Neural cell (in vitro differentiated cells): ENCODE measurements around the gene MSI1. TPM values are rescaled to one million over a fixed set of nuclear protein-coding genes. Genes with fewer than 3 reads are reported as not detected.

ENCODE experiments used
- H2AFZ ChIP-seq: fragments of 200-600, 300-800 bp; sonication (generic), shearing (Covaris generic); 2 replicates; pipeline ENCODE4 v1.6.0; 2014; ENCODE audit warnings: low read depth, mild to moderate bottlenecking, antibody characterized with exemption, low read length, moderate library complexity
- H3F3A ChIP-seq: fragments of 200-600 bp; shearing (Covaris generic); 2 replicates; pipeline ENCODE4 v1.6.1; 2016; ENCODE audit warnings: mild to moderate bottlenecking, moderate library complexity, mixed read lengths, antibody characterized with exemption, low read length; ENCODE audit not compliant: insufficient read depth, poor library complexity, severe bottlenecking
- H3K27ac ChIP-seq: fragments of 200-600, 300-800 bp; sonication (generic), shearing (Covaris generic); 2 replicates; pipeline ENCODE4 v1.5.1; 2014; ENCODE audit warnings: mild to moderate bottlenecking, low read length, moderate library complexity
- H3K27me3 ChIP-seq: fragments of 300-800, 200-600 bp; sonication (generic), shearing (Covaris generic); 2 replicates; pipeline ENCODE4 v1.6.0; 2014; ENCODE audit warnings: mild to moderate bottlenecking, low read depth, low read length, moderate library complexity; ENCODE audit not compliant: insufficient read depth
- H3K36me3 ChIP-seq: fragments of 300-800, 200-600 bp; sonication (generic), shearing (Covaris generic); 2 replicates; pipeline ENCODE4 v1.5.1; 2014; ENCODE audit warnings: mild to moderate bottlenecking, antibody characterized with exemption, low read length, moderate library complexity; ENCODE audit not compliant: insufficient read depth
- H3K4me2 ChIP-seq: fragments of 300-800, 200-600 bp; sonication (generic), shearing (Covaris generic); 2 replicates; pipeline ENCODE4 v1.6.0; 2014; ENCODE audit warnings: mild to moderate bottlenecking, low read length
- H3K4me3 ChIP-seq: fragments of 300-800, 200-600 bp; sonication (generic), shearing (Covaris generic); 2 replicates; pipeline ENCODE4 v1.5.1; 2014; ENCODE audit warnings: mild to moderate bottlenecking, low read length, moderate library complexity
- H3K79me2 ChIP-seq: fragments of 200-600 bp; shearing (Covaris generic); replicated peaks from 2 replicates; pipeline ENCODE4 v1.6.0; 2014; ENCODE audit warnings: mild to moderate bottlenecking, low read length, moderate library complexity; ENCODE audit not compliant: insufficient read depth
- H3K9ac ChIP-seq: fragments of 300-800, 200-600 bp; sonication (generic), shearing (Covaris generic); 2 replicates; pipeline ENCODE4 v1.6.1; 2016; ENCODE audit warnings: mild to moderate bottlenecking, low read length, mixed read lengths
- H3K9me2 ChIP-seq: fragments of 200-600 bp; shearing (Covaris generic); 2 replicates; pipeline ENCODE4 v1.6.1; 2016; ENCODE audit warnings: mild to moderate bottlenecking, low read length, mixed read lengths; ENCODE audit not compliant: insufficient read depth
- H3K9me3 ChIP-seq: fragments of 200-600, 300-800 bp; sonication (generic), shearing (Covaris generic); 2 replicates; pipeline ENCODE4 v1.6.1; 2016; ENCODE audit warnings: mild to moderate bottlenecking, mixed run types, low read length, moderate library complexity, mixed read lengths
- H4K20me1 ChIP-seq: fragments of 200-600 bp; shearing (Covaris generic); 2 replicates; pipeline ENCODE4 v1.6.1; 2016; ENCODE audit warnings: mild to moderate bottlenecking, mixed run types; ENCODE audit not compliant: insufficient read depth
- EP300 ChIP-seq: fragments of 450-650 bp; conservative IDR thresholded peaks from 2 replicates; pipeline ENCODE4 v1.6.1; 2014; ENCODE audit warnings: antibody characterized with exemption, mild to moderate bottlenecking, moderate library complexity; ENCODE audit not compliant: poor library complexity, severe bottlenecking
- EZH2 ChIP-seq: fragments of 200-600, 300-800 bp; shearing (Covaris generic), sonication (generic); IDR thresholded peaks from 2 replicates; pipeline ENCODE4 v1.6.1; 2014; ENCODE audit warnings: antibody characterized with exemption, low read length, borderline replicate concordance, mild to moderate bottlenecking; ENCODE audit not compliant: insufficient read depth, poor library complexity, severe bottlenecking
- MXI1 ChIP-seq: fragments of 450-650 bp; conservative IDR thresholded peaks from 2 replicates; pipeline ENCODE4 v1.6.1; 2014; ENCODE audit warnings: antibody characterized with exemption, mild to moderate bottlenecking; ENCODE audit not compliant: poor library complexity, severe bottlenecking
- POLR2AphosphoS5 ChIP-seq: IDR thresholded peaks from 2 replicates; pipeline ENCODE4 v1.6.1; 2012
- RAD21 ChIP-seq: fragments of 450-650 bp; conservative IDR thresholded peaks from 2 replicates; pipeline ENCODE4 v1.6.1; 2014; ENCODE audit warnings: antibody characterized with exemption, mild to moderate bottlenecking, moderate library complexity
- SMC3 ChIP-seq: fragments of 450-650 bp; conservative IDR thresholded peaks from 2 replicates; pipeline ENCODE4 v1.6.1; 2014; ENCODE audit warnings: antibody characterized with exemption, mild to moderate bottlenecking, moderate library complexity; ENCODE audit not compliant: poor library complexity
- TAF1 ChIP-seq: IDR thresholded peaks from 2 replicates; pipeline ENCODE4 v1.6.1; 2012; ENCODE audit warnings: low read depth
- polyA plus RNA-seq: library from polyadenylated mRNA; depleted of rRNA; stranded (reverse); fragments of >200 nt; gene quantifications from 2 replicates; pipeline ENCODE4 v1.2.3, GENCODE V29; 2014
- TF ChIP-seq, protein P1 (sequence below): fragments of 450-650 bp; IDR thresholded peaks from 2 replicates; pipeline ENCODE4 v1.5.1; 2014; ENCODE audit warnings: antibody characterized with exemption, mild to moderate bottlenecking, moderate library complexity; ENCODE audit not compliant: poor library complexity, severe bottlenecking
- TF ChIP-seq, protein P2 (sequence below): IDR thresholded peaks from 2 replicates; pipeline ENCODE4 v1.6.1; 2012; ENCODE audit warnings: borderline replicate concordance

The MSI1 gene
- polyA plus RNA-seq, 1 donor from 2014 or later, result 7.5 TPM

DNA sequence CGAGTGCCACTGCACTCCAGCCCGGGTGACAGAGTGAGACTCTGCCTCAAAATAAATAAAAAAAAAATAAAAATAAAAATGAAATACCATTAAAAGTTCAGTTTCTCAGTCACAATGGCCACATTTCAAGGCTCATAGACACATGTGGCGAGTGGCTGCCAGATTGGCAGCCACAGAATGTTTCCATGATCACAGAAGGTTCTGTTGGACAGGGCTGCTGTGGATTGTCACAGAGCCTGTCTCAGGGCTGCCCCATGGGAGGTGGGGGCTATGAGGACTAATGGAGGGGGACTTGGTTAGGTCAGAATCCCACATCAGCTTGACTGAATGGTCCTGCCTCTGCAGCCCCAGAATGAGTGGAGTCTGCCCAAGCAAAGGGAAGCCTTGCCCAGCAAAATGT is 37.6 kb downstream of the MSI1 start:
- no peaks in the 10 kb centered on the region for H3K79me2 ChIP-seq
- no peaks in the 10 kb centered on the region for H3K36me3 ChIP-seq
- no peaks in the 10 kb centered on the region for H3K27me3 ChIP-seq
- H3K9me3 ChIP-seq, result no peaks in the 10 kb centered on the region
- H3F3A ChIP-seq, result no peaks in the 10 kb centered on the region
- H3K9ac ChIP-seq, result no peak overlapping the region
- TF ChIP-seq, protein P1, sequence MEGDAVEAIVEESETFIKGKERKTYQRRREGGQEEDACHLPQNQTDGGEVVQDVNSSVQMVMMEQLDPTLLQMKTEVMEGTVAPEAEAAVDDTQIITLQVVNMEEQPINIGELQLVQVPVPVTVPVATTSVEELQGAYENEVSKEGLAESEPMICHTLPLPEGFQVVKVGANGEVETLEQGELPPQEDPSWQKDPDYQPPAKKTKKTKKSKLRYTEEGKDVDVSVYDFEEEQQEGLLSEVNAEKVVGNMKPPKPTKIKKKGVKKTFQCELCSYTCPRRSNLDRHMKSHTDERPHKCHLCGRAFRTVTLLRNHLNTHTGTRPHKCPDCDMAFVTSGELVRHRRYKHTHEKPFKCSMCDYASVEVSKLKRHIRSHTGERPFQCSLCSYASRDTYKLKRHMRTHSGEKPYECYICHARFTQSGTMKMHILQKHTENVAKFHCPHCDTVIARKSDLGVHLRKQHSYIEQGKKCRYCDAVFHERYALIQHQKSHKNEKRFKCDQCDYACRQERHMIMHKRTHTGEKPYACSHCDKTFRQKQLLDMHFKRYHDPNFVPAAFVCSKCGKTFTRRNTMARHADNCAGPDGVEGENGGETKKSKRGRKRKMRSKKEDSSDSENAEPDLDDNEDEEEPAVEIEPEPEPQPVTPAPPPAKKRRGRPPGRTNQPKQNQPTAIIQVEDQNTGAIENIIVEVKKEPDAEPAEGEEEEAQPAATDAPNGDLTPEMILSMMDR, result no peak
- TF ChIP-seq, protein P2, sequence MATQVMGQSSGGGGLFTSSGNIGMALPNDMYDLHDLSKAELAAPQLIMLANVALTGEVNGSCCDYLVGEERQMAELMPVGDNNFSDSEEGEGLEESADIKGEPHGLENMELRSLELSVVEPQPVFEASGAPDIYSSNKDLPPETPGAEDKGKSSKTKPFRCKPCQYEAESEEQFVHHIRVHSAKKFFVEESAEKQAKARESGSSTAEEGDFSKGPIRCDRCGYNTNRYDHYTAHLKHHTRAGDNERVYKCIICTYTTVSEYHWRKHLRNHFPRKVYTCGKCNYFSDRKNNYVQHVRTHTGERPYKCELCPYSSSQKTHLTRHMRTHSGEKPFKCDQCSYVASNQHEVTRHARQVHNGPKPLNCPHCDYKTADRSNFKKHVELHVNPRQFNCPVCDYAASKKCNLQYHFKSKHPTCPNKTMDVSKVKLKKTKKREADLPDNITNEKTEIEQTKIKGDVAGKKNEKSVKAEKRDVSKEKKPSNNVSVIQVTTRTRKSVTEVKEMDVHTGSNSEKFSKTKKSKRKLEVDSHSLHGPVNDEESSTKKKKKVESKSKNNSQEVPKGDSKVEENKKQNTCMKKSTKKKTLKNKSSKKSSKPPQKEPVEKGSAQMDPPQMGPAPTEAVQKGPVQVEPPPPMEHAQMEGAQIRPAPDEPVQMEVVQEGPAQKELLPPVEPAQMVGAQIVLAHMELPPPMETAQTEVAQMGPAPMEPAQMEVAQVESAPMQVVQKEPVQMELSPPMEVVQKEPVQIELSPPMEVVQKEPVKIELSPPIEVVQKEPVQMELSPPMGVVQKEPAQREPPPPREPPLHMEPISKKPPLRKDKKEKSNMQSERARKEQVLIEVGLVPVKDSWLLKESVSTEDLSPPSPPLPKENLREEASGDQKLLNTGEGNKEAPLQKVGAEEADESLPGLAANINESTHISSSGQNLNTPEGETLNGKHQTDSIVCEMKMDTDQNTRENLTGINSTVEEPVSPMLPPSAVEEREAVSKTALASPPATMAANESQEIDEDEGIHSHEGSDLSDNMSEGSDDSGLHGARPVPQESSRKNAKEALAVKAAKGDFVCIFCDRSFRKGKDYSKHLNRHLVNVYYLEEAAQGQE, result no peak
- no peak for TF ChIP-seq SMC3
- TF ChIP-seq EP300, result no peak
- no peak for TF ChIP-seq TAF1
- no peak for TF ChIP-seq EZH2
- no peak for TF ChIP-seq RAD21
- TF ChIP-seq MXI1, result no peak
- TF ChIP-seq POLR2AphosphoS5, result no peak
- no peak overlapping the region for H3K4me3 ChIP-seq
- no peak overlapping the region for H3K27ac ChIP-seq
- no peak overlapping the region for H2AFZ ChIP-seq
- no peaks in the 10 kb centered on the region for H3K9me2 ChIP-seq
- H3K4me2 ChIP-seq, result no peak overlapping the region
- no peaks in the 10 kb centered on the region for H4K20me1 ChIP-seq

DNA sequence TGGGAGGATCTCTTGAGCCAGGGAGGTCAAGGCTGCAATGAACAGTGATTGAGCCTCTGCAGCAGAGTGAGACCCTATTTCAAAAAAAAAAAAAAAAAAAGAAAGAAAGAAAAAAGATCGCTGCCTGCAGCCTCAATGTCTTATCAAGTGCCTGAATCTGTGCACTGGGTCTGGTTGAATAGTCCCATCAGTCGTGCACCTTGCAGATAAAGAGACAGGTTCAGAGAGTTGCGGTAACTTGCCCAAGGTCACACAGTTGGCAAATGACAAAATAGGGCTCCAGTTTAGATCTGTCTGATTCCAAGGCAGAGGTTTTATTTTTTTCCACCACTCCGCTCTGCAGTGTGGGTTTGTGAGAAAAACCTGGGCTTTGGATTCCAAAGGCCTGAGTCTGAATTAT is 40.7 kb downstream of the MSI1 start:
- Histone ChIP-seq H4K20me1 (no peaks in the 10 kb centered on the region), H3K4me2 (no peak overlapping the region), H3K36me3 (no peaks in the 10 kb centered on the region), H3F3A (no peaks in the 10 kb centered on the region), H3K27ac (no peak overlapping the region), H3K9ac (no peak overlapping the region), H3K9me3 (no peaks in the 10 kb centered on the region), H3K4me3 (no peak overlapping the region), H3K27me3 (no peaks in the 10 kb centered on the region), H2AFZ (no peak overlapping the region), H3K79me2 (no peaks in the 10 kb centered on the region), H3K9me2 (no peaks in the 10 kb centered on the region)
- TF ChIP-seq, protein P1, result no peak
- no peak for TF ChIP-seq RAD21
- TF ChIP-seq TAF1, result no peak
- TF ChIP-seq EZH2, result no peak
- no peak for TF ChIP-seq POLR2AphosphoS5
- TF ChIP-seq MXI1, result no peak
- TF ChIP-seq, protein P2, result no peak
- TF ChIP-seq EP300, result no peak
- no peak for TF ChIP-seq SMC3
